ENCODE measurements around the gene INVS.

DNA sequence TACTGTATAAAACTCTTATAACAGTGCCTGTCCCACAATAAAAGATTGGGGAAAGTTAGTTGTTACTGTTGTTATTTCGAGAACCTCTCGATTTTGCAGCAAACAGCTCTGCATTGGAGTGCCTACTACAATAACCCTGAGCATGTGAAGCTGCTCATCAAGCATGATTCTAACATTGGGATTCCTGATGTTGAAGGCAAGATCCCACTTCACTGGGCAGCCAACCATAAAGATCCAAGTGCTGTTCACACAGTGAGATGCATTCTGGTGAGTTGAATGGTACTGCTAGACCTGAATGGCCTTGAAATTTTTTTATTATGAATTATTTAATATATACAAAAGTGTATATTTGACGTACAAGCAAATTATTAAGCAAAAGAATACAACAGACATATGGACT lies 130.5 kb downstream of the INVS start:
- no peak for TF ChIP-seq CTCF (conservative IDR thresholded peaks at IDR 0.05)
- TF ChIP-seq ZFX (IDR thresholded peaks at IDR 0.05): no peak
